Type B pancreatic cell (in vitro differentiated cells): Measurements from ENCODE around the gene CRYAB. TPM values are rescaled to one million over a fixed set of nuclear protein-coding genes. Genes with fewer than 3 reads are reported as not detected.

Experiments used
- DNase-seq: peaks from one replicate; pipeline ENCODE4 v3.0.0; 2021; ENCODE audit warnings: mixed read lengths; ENCODE audit not compliant: unreplicated experiment; ENCODE audit errors: extremely low spot score
- H3K27ac Mint-ChIP-seq: 2 replicates; pipeline ENCODE4 v1.8.0; 2021; ENCODE audit warnings: mild to moderate bottlenecking, mixed read lengths
- H3K27me3 Mint-ChIP-seq: 2 replicates; pipeline ENCODE4 v1.8.0; 2021; ENCODE audit warnings: mixed read lengths
- H3K36me3 Mint-ChIP-seq: 2 replicates; pipeline ENCODE4 v1.8.0; 2021; ENCODE audit warnings: mixed read lengths
- H3K4me1 Mint-ChIP-seq: one replicate; pipeline ENCODE4 v1.8.0; 2021; ENCODE audit warnings: mixed read lengths; ENCODE audit not compliant: unreplicated experiment
- H3K4me3 Mint-ChIP-seq: 2 replicates; pipeline ENCODE4 v1.8.0; 2021; ENCODE audit warnings: mild to moderate bottlenecking, mixed read lengths
- H3K9me3 Mint-ChIP-seq: 2 replicates; pipeline ENCODE4 v1.8.0; 2021; ENCODE audit warnings: mixed read lengths
- total RNA-seq: library from RNA; stranded (reverse); gene quantifications from 2 replicates; pipeline ENCODE4 v1.2.1, GENCODE V29; 2021; ENCODE audit warnings: low replicate concordance
- TF ChIP-seq, protein P1 (sequence below): fragments of 200-600 bp; sonication (generic); conservative IDR thresholded peaks from 2 replicates; pipeline ENCODE4 v1.5.0; 2021; ENCODE audit warnings: antibody characterized with exemption, mild to moderate bottlenecking

The CRYAB gene
- total RNA-seq, 1 donor from 2014 or later: not detected

DNA sequence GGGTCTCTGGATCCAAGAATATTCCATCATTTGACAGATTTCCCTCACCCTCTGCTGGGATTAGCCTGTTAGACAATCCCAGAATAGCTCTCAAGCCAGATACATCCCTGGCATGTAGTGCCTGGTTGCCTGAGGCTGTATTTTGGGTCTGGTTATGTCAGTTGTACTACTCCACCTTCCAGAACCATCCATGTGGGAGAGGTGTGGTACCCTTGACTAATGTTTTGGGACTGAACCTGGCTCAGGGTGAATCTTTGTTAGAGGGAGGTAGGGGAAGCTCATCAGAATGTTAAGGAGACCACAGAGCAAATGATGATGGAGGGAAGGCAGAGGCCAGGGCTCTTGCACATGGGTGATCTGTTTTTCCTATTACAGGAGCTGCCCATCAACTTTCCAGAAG, 12.4 kb upstream of the CRYAB start:
- Mint-ChIP-seq H3K9me3 (no peaks in the 10 kb centered on the region), H3K27me3 (no peaks in the 10 kb centered on the region), H3K36me3 (no peaks in the 10 kb centered on the region), H3K4me1 (peaks cover 40% of the 10 kb centered on the region), H3K27ac (peak overlapping the region; percentile 79), H3K4me3 (peak overlapping the region; percentile 35)
- DNase-seq: no peak
- TF ChIP-seq, protein P1, sequence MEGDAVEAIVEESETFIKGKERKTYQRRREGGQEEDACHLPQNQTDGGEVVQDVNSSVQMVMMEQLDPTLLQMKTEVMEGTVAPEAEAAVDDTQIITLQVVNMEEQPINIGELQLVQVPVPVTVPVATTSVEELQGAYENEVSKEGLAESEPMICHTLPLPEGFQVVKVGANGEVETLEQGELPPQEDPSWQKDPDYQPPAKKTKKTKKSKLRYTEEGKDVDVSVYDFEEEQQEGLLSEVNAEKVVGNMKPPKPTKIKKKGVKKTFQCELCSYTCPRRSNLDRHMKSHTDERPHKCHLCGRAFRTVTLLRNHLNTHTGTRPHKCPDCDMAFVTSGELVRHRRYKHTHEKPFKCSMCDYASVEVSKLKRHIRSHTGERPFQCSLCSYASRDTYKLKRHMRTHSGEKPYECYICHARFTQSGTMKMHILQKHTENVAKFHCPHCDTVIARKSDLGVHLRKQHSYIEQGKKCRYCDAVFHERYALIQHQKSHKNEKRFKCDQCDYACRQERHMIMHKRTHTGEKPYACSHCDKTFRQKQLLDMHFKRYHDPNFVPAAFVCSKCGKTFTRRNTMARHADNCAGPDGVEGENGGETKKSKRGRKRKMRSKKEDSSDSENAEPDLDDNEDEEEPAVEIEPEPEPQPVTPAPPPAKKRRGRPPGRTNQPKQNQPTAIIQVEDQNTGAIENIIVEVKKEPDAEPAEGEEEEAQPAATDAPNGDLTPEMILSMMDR: no peak

DNA sequence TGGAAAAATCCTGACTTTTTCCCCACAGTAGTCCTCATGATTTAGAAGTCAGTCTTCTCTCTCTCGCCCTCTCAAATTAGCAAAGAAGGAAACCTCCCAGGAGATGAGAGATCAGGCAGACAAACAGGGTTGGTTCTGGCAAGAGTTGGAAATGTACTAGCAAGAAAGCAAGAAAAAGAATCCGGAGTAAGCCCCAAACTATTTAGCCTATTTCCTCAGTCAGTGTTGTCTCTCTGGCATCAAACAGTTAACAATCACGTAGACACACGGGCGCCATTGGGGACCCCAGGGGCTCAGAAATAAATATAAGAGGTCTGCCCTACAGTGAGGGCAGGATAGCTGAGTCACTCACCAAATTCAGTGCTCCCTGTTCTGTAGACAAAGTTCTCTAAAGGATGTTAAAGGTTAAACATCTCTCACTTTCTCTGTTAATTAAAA, 11.8 kb upstream of the CRYAB start:
- TF ChIP-seq, protein P1: no peak
- peaks cover 45% of the 10 kb centered on the region for H3K4me1 Mint-ChIP-seq
- H3K36me3 Mint-ChIP-seq: no peaks in the 10 kb centered on the region
- no peaks in the 10 kb centered on the region for H3K27me3 Mint-ChIP-seq
- no peak for DNase-seq
- peak overlapping the region; percentile 35 for H3K4me3 Mint-ChIP-seq
- peak overlapping the region; percentile 79 for H3K27ac Mint-ChIP-seq
- no peaks in the 10 kb centered on the region for H3K9me3 Mint-ChIP-seq

DNA sequence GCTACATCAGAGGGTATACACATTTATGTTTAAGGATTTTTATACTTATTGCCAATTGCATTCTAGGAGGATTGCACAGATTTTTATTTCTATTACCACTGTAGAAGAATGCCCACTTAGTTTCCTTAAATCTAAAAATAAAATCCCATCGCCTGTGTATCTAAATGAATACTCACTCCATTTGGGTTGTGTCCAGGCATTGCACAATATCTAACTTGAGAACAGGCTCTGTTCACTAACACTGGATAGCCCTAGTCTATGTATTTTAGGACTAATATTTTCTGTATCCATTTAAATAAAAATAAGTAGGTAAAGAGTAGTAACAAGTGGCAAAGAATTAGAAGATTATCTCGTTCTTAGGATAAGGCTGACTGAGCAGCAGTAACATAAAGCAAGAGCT, 11.2 kb upstream of the CRYAB start:
- Mint-ChIP-seq H3K4me3 (peak overlapping the region; percentile 35), H3K9me3 (no peaks in the 10 kb centered on the region), H3K4me1 (peaks cover 51% of the 10 kb centered on the region), H3K27ac (peak overlapping the region; percentile 79), H3K27me3 (no peaks in the 10 kb centered on the region), H3K36me3 (no peaks in the 10 kb centered on the region)
- TF ChIP-seq, protein P1: no peak
- no peak for DNase-seq

DNA sequence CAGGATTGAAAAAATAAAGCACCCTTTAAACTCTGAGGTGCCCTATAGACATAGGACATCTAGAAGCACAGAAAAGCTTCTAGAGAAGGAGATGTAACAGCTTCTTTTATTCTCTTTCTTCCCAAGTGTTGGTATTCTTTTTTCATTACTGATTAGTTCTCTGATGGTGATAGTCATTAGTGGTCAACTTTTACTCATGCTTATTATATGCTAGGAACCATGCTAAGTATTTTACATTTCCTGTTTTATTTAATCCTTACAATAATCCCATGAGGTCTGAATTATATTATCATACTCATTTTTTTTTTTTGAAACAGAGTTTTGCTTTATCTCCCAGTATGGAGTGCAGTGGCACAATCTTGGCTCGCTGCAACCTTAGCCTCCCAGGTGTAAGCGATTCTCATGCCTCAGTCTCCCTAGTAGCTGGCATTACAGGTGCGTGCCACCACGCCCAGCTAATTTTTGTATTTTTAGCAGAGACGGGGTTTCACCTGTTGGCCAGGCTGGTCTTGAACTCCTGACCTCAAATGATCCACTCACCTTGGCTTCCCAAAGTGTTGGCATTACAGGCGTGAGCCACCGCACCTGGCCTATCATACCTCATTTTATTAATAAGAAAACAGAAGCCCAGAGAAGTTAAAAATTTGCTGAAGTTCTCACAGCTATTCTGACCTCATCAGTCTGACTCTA, 10.1 kb upstream of the CRYAB start:
- peaks cover 47% of the 10 kb centered on the region for H3K4me1 Mint-ChIP-seq
- no peak for DNase-seq
- TF ChIP-seq, protein P1: no peak
- H3K27me3 Mint-ChIP-seq: no peaks in the 10 kb centered on the region
- H3K4me3 Mint-ChIP-seq: no peak overlapping the region
- H3K36me3 Mint-ChIP-seq: no peaks in the 10 kb centered on the region
- no peaks in the 10 kb centered on the region for H3K9me3 Mint-ChIP-seq
- H3K27ac Mint-ChIP-seq: no peak overlapping the region

DNA sequence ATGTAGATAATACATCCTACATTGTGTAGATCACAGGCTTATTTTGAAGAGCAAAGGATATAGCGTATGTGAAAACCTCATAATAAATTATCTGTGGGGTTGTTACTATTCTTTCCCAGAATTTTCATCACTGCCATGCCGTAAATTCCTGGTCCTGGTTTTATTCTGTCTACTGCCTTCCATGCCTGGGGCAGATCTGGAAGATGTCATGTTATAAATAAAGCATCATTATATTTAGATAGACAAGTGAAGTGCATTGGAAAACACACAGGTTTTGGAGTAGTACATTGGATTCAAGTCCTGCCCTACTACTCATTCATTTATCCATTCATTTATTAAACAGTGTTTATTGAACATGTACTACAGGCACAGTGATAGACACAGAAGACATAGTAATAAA, 9.3 kb upstream of the CRYAB start:
- no peak overlapping the region for H3K27ac Mint-ChIP-seq
- H3K4me1 Mint-ChIP-seq: peaks cover 39% of the 10 kb centered on the region
- TF ChIP-seq, protein P1: no peak
- no peaks in the 10 kb centered on the region for H3K27me3 Mint-ChIP-seq
- H3K36me3 Mint-ChIP-seq: no peaks in the 10 kb centered on the region
- no peaks in the 10 kb centered on the region for H3K9me3 Mint-ChIP-seq
- H3K4me3 Mint-ChIP-seq: no peak overlapping the region
- no peak for DNase-seq
